ENCODE data around the gene FNIP1. TPM values are rescaled to one million over a fixed set of nuclear protein-coding genes. Genes with fewer than 3 reads are reported as not detected.

Gene FNIP1
- total RNA-seq, 1 donor from 2014 or later = 30.6 TPM

GRCh38 chr5:131771692-131772091, 25.1 kb downstream of the FNIP1 start:
- H3K27ac Mint-ChIP-seq (ENCODE audit: unreplicated experiment) = no peak overlapping the region
- DNase-seq (ENCODE audit: low spot score) = no peak
- no peaks in the 10 kb centered on the region for H3K9me3 Mint-ChIP-seq (ENCODE audit: unreplicated experiment)
- TF ChIP-seq CTCF (IDR thresholded peaks at IDR 0.05; ENCODE audit: unreplicated experiment) = no peak
- peaks cover 8% of the 10 kb centered on the region for H3K4me1 Mint-ChIP-seq (ENCODE audit: unreplicated experiment)
- H3K4me3 Mint-ChIP-seq (ENCODE audit: unreplicated experiment) = no peak overlapping the region
- H3K27me3 Mint-ChIP-seq (ENCODE audit: unreplicated experiment) = no peaks in the 10 kb centered on the region
- no peaks in the 10 kb centered on the region for H3K36me3 Mint-ChIP-seq (ENCODE audit: low read depth, unreplicated experiment)

GRCh38 chr5:131769961-131770360, 26.9 kb downstream of the FNIP1 start:
- H3K4me1 Mint-ChIP-seq (ENCODE audit: unreplicated experiment) = peaks cover 11% of the 10 kb centered on the region
- H3K27ac Mint-ChIP-seq (ENCODE audit: unreplicated experiment) = no peak overlapping the region
- TF ChIP-seq CTCF (IDR thresholded peaks at IDR 0.05; ENCODE audit: unreplicated experiment) = no peak
- H3K36me3 Mint-ChIP-seq (ENCODE audit: low read depth, unreplicated experiment) = no peaks in the 10 kb centered on the region
- no peak overlapping the region for H3K4me3 Mint-ChIP-seq (ENCODE audit: unreplicated experiment)
- no peak for DNase-seq (ENCODE audit: low spot score)
- no peaks in the 10 kb centered on the region for H3K9me3 Mint-ChIP-seq (ENCODE audit: unreplicated experiment)
- no peaks in the 10 kb centered on the region for H3K27me3 Mint-ChIP-seq (ENCODE audit: unreplicated experiment)

GRCh38 chr5:131769336-131769735, 27.5 kb downstream of the FNIP1 start:
- TF ChIP-seq CTCF (IDR thresholded peaks at IDR 0.05; ENCODE audit: unreplicated experiment) = no peak
- Mint-ChIP-seq H3K4me1 (ENCODE audit: unreplicated experiment) (peaks cover 11% of the 10 kb centered on the region), H3K36me3 (ENCODE audit: low read depth, unreplicated experiment) (no peaks in the 10 kb centered on the region), H3K9me3 (ENCODE audit: unreplicated experiment) (no peaks in the 10 kb centered on the region), H3K27ac (ENCODE audit: unreplicated experiment) (no peak overlapping the region), H3K27me3 (ENCODE audit: unreplicated experiment) (no peaks in the 10 kb centered on the region), H3K4me3 (ENCODE audit: unreplicated experiment) (no peak overlapping the region)
- DNase-seq (ENCODE audit: low spot score) = no peak

- no peak overlapping the region for H3K27ac Mint-ChIP-seq (ENCODE audit: unreplicated experiment)
- no peak for DNase-seq (ENCODE audit: low spot score)
- no peaks in the 10 kb centered on the region for H3K9me3 Mint-ChIP-seq (ENCODE audit: unreplicated experiment)
- no peak overlapping the region for H3K4me3 Mint-ChIP-seq (ENCODE audit: unreplicated experiment)
- no peak for TF ChIP-seq CTCF (IDR thresholded peaks at IDR 0.05; ENCODE audit: unreplicated experiment)
- no peaks in the 10 kb centered on the region for H3K27me3 Mint-ChIP-seq (ENCODE audit: unreplicated experiment)
- H3K4me1 Mint-ChIP-seq (ENCODE audit: unreplicated experiment) = peaks cover 11% of the 10 kb centered on the region
- peaks cover 5% of the 10 kb centered on the region for H3K36me3 Mint-ChIP-seq (ENCODE audit: low read depth, unreplicated experiment)
Observed at GRCh38 chr5:131767891-131768290, 28.9 kb downstream of the FNIP1 start.

- H3K36me3 Mint-ChIP-seq (ENCODE audit: low read depth, unreplicated experiment) = peaks cover 5% of the 10 kb centered on the region
- no peak for TF ChIP-seq CTCF (IDR thresholded peaks at IDR 0.05; ENCODE audit: unreplicated experiment)
- no peaks in the 10 kb centered on the region for H3K27me3 Mint-ChIP-seq (ENCODE audit: unreplicated experiment)
- DNase-seq (ENCODE audit: low spot score) = no peak
- peak overlapping the region; percentile 2 for H3K4me3 Mint-ChIP-seq (ENCODE audit: unreplicated experiment)
- no peak overlapping the region for H3K27ac Mint-ChIP-seq (ENCODE audit: unreplicated experiment)
- peaks cover 11% of the 10 kb centered on the region for H3K4me1 Mint-ChIP-seq (ENCODE audit: unreplicated experiment)
- no peaks in the 10 kb centered on the region for H3K9me3 Mint-ChIP-seq (ENCODE audit: unreplicated experiment)
Observed at GRCh38 chr5:131766689-131767088, 30.1 kb downstream of the FNIP1 start.

Data from endothelial cell (in vitro differentiated cells).